Measurements from ENCODE around the gene ZP1.

The ZP1 gene

GRCh38 chr11:60847281-60847680, 20.1 kb upstream of the ZP1 start:
- no peak overlapping the region for H3K4me3 ChIP-seq (ENCODE audit: low read depth, low read length)
- POLR2A ChIA-PET: interaction anchor here (0.6 kb wide), 1 partner anchor 509 kb away, joined by 6 read pairs; no protein-coding TSS in a partner anchor
- H3K9me3 ChIP-seq (ENCODE audit: control insufficient read depth, insufficient read depth, low read depth, low read length): no peaks in the 10 kb centered on the region
- peaks cover 0 to 62% of the 10 kb centered on the region in 2 experiments; a peak in 1 of 3 replicates for H3K36me3 ChIP-seq (ENCODE audit: control insufficient read depth in 2 of 2, insufficient read depth in 1 of 2, low read length in 2 of 2)
- CTCF ChIA-PET: no interaction called here
- H3K4me1 ChIP-seq (ENCODE audit: control insufficient read depth, insufficient read depth, low read length): no peaks in the 10 kb centered on the region
- TF ChIP-seq, protein P1, sequence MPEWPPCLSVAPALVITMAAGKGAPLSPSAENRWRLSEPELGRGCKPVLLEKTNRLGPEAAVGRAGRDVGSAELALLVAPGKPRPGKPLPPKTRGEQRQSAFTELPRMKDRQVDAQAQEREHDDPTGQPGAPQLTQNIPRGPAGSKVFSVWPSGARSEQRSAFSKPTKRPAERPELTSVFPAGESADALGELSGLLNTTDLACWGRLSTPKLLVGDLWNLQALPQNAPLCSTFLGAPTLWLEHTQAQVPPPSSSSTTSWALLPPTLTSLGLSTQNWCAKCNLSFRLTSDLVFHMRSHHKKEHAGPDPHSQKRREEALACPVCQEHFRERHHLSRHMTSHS (tag by site-specific recombination; IDR thresholded peaks at IDR 0.05): no peak
- TF ChIP-seq RBAK (tag by site-specific recombination; IDR thresholded peaks at IDR 0.05) (no peak), PATZ1 (tag by site-specific recombination; IDR thresholded peaks at IDR 0.05) (no peak), ZNF596 (tag by site-specific recombination; IDR thresholded peaks at IDR 0.05) (no peak), ZNF292 (tag by site-specific recombination; IDR thresholded peaks at IDR 0.05; ENCODE audit: borderline replicate concordance, low read depth) (no peak), MYNN (tag by site-specific recombination; IDR thresholded peaks at IDR 0.05; ENCODE audit: borderline replicate concordance) (no peak), KLF8 (tag by site-specific recombination; IDR thresholded peaks at IDR 0.05) (no peak), ZNF311 (tag by site-specific recombination; IDR thresholded peaks at IDR 0.05; ENCODE audit: borderline replicate concordance) (no peak), ZBTB44 (tag by site-specific recombination; IDR thresholded peaks at IDR 0.05) (no peak)
- TF ChIP-seq, protein P2, sequence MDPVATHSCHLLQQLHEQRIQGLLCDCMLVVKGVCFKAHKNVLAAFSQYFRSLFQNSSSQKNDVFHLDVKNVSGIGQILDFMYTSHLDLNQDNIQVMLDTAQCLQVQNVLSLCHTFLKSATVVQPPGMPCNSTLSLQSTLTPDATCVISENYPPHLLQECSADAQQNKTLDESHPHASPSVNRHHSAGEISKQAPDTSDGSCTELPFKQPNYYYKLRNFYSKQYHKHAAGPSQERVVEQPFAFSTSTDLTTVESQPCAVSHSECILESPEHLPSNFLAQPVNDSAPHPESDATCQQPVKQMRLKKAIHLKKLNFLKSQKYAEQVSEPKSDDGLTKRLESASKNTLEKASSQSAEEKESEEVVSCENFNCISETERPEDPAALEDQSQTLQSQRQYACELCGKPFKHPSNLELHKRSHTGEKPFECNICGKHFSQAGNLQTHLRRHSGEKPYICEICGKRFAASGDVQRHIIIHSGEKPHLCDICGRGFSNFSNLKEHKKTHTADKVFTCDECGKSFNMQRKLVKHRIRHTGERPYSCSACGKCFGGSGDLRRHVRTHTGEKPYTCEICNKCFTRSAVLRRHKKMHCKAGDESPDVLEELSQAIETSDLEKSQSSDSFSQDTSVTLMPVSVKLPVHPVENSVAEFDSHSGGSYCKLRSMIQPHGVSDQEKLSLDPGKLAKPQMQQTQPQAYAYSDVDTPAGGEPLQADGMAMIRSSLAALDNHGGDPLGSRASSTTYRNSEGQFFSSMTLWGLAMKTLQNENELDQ (tag by site-specific recombination; IDR thresholded peaks at IDR 0.05; ENCODE audit: low read depth): no peak
- H3K27ac ChIP-seq (ENCODE audit: extremely low read depth, low read depth, low read length): no peak overlapping the region

DNA sequence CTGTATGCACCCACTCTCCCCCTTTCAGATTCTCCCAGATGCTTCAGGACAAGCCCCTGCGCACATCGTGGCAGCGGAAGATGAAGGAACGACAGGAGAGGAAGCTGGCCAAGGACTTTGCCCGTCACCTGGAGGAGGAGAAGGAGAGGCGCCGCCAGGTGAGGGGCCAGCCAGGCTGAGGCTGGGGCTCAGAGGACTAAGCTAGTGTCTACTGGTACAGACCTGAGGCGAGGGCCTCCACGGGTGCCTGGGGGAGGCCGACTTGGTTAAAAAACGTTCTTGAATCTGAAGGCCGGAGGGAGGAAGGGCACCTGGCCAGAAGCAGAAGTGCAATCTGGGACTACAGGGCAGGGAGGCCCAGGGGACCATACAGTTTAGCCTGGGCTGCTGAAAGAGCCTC, 19.4 kb upstream of the ZP1 start:
- CTCF ChIA-PET: no interaction called here
- no peaks in the 10 kb centered on the region for H3K9me3 ChIP-seq (ENCODE audit: control insufficient read depth, insufficient read depth, low read depth, low read length)
- TF ChIP-seq, protein P3, sequence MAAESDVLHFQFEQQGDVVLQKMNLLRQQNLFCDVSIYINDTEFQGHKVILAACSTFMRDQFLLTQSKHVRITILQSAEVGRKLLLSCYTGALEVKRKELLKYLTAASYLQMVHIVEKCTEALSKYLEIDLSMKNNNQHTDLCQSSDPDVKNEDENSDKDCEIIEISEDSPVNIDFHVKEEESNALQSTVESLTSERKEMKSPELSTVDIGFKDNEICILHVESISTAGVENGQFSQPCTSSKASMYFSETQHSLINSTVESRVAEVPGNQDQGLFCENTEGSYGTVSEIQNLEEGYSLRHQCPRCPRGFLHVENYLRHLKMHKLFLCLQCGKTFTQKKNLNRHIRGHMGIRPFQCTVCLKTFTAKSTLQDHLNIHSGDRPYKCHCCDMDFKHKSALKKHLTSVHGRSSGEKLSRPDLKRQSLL (tag by site-specific recombination; IDR thresholded peaks at IDR 0.05): no peak
- no peak for TF ChIP-seq ZFHX2 (tag by site-specific recombination; conservative IDR thresholded peaks at IDR 0.05)
- no peak overlapping the region for H3K4me3 ChIP-seq (ENCODE audit: low read depth, low read length)
- H3K4me1 ChIP-seq (ENCODE audit: control insufficient read depth, insufficient read depth, low read length): no peaks in the 10 kb centered on the region
- POLR2A ChIA-PET: no interaction called here
- H3K36me3 ChIP-seq (ENCODE audit: control insufficient read depth in 2 of 2, insufficient read depth in 1 of 2, low read length in 2 of 2): peaks cover 0 to 62% of the 10 kb centered on the region in 2 experiments; a peak in 1 of 3 replicates
- no peak overlapping the region for H3K27ac ChIP-seq (ENCODE audit: extremely low read depth, low read depth, low read length)

GRCh38 chr11:60848714-60849151, 18.6 kb upstream of the ZP1 start:
- ChIA-PET POLR2A (no interaction called here), CTCF (no interaction called here)
- H3K36me3 ChIP-seq (ENCODE audit: control insufficient read depth in 2 of 2, insufficient read depth in 1 of 2, low read length in 2 of 2): peaks cover 0 to 62% of the 10 kb centered on the region in 2 experiments; a peak in 1 of 3 replicates
- H3K4me1 ChIP-seq (ENCODE audit: control insufficient read depth, insufficient read depth, low read length): no peaks in the 10 kb centered on the region
- H3K4me3 ChIP-seq (ENCODE audit: low read depth, low read length): no peak overlapping the region
- no peak overlapping the region for H3K27ac ChIP-seq (ENCODE audit: extremely low read depth, low read depth, low read length)
- no peaks in the 10 kb centered on the region for H3K9me3 ChIP-seq (ENCODE audit: control insufficient read depth, insufficient read depth, low read depth, low read length)
- TF ChIP-seq KLF17 (tag by site-specific recombination; IDR thresholded peaks at IDR 0.05) (no peak), ZNF426 (tag by site-specific recombination; IDR thresholded peaks at IDR 0.05) (no peak), BCL11A (tag by site-specific recombination; IDR thresholded peaks at IDR 0.05; ENCODE audit: low read depth) (no peak), ZNF169 (tag by site-specific recombination; IDR thresholded peaks at IDR 0.05) (no peak), ZNF362 (tag by site-specific recombination; IDR thresholded peaks at IDR 0.05) (no peak), ZNF76 (tag by site-specific recombination; IDR thresholded peaks at IDR 0.05; ENCODE audit: borderline replicate concordance, low read depth) (no peak), ZNF214 (tag by site-specific recombination; IDR thresholded peaks at IDR 0.05; ENCODE audit: borderline replicate concordance) (no peak), SCRT2 (tag by site-specific recombination; IDR thresholded peaks at IDR 0.05) (no peak), ZNF132 (tag by site-specific recombination; IDR thresholded peaks at IDR 0.05; ENCODE audit: borderline replicate concordance) (no peak)

All from HEK293 (cell line).